ENCODE results near the gene MS4A14.

The MS4A14 gene

GRCh38 chr11:60371854-60372253, 24.4 kb upstream of the MS4A14 start:
- Mint-ChIP-seq H3K9me3 (no peaks in the 10 kb centered on the region), H3K27me3 (peaks cover 2% of the 10 kb centered on the region), H3K4me1 (no peaks in the 10 kb centered on the region), H3K4me3 (no peak overlapping the region), H3K36me3 (no peaks in the 10 kb centered on the region), H3K27ac (no peak overlapping the region)

- Mint-ChIP-seq H3K36me3 (no peaks in the 10 kb centered on the region), H3K4me1 (no peaks in the 10 kb centered on the region), H3K9me3 (no peaks in the 10 kb centered on the region), H3K27me3 (peaks cover 2% of the 10 kb centered on the region), H3K27ac (no peak overlapping the region), H3K4me3 (no peak overlapping the region)
These were observed 23.5 kb upstream of the MS4A14 start for GRCh38 chr11:60372767-60373166.

GRCh38 chr11:60375316-60375715, 20.9 kb upstream of the MS4A14 start:
- Mint-ChIP-seq H3K9me3 (no peaks in the 10 kb centered on the region), H3K4me1 (peaks cover 4% of the 10 kb centered on the region), H3K27ac (no peak overlapping the region), H3K27me3 (peaks cover 4% of the 10 kb centered on the region), H3K36me3 (no peaks in the 10 kb centered on the region), H3K4me3 (no peak overlapping the region)

GRCh38 chr11:60376601-60377000, 19.7 kb upstream of the MS4A14 start:
- Mint-ChIP-seq H3K4me3 (no peak overlapping the region), H3K27me3 (peaks cover 7% of the 10 kb centered on the region), H3K4me1 (peaks cover 4% of the 10 kb centered on the region)

GRCh38 chr11:60377401-60378136, 18.7 kb upstream of the MS4A14 start:
- Mint-ChIP-seq H3K4me1 (peaks cover 4% of the 10 kb centered on the region), H3K27me3 (peaks cover 9% of the 10 kb centered on the region), H3K27ac (no peak overlapping the region), H3K36me3 (no peaks in the 10 kb centered on the region), H3K4me3 (no peak overlapping the region), H3K9me3 (no peaks in the 10 kb centered on the region)

More at GRCh38 chr11:60376601-60377000, 19.7 kb upstream of the MS4A14 start:
- no peaks in the 10 kb centered on the region for H3K36me3 Mint-ChIP-seq
- no peaks in the 10 kb centered on the region for H3K9me3 Mint-ChIP-seq
- H3K27ac Mint-ChIP-seq: no peak overlapping the region

- Mint-ChIP-seq H3K27me3 (peaks cover 9% of the 10 kb centered on the region), H3K4me1 (peaks cover 4% of the 10 kb centered on the region), H3K36me3 (no peaks in the 10 kb centered on the region), H3K9me3 (no peaks in the 10 kb centered on the region), H3K4me3 (no peak within 1 kb of the TSS), H3K27ac (no peak within 1 kb of the TSS)
These were observed 17.9 kb upstream of the MS4A14 start, which contains the start of gene MS4A7 for GRCh38 chr11:60378354-60378753. TSS of gene MS4A7 (plus strand) at chr11:60378532. CDS start at chr11:60383142, 4,610 bp downstream.

- Mint-ChIP-seq H3K4me1 (no peaks in the 10 kb centered on the region), H3K27me3 (peaks cover 8% of the 10 kb centered on the region), H3K36me3 (no peaks in the 10 kb centered on the region), H3K9me3 (no peaks in the 10 kb centered on the region), H3K27ac (no peak overlapping the region), H3K4me3 (no peak overlapping the region)
These were observed 6.9 kb upstream of the MS4A14 start for GRCh38 chr11:60389279-60389910.

GRCh38 chr11:60390419-60390818, 5.8 kb upstream of the MS4A14 start:
- Mint-ChIP-seq H3K27me3 (peaks cover 8% of the 10 kb centered on the region), H3K9me3 (no peaks in the 10 kb centered on the region), H3K27ac (no peak overlapping the region), H3K4me3 (no peak overlapping the region), H3K36me3 (no peaks in the 10 kb centered on the region), H3K4me1 (no peaks in the 10 kb centered on the region)

GRCh38 chr11:60392361-60392760, 3.9 kb upstream of the MS4A14 start:
- H3K4me1 Mint-ChIP-seq: no peaks in the 10 kb centered on the region
- H3K36me3 Mint-ChIP-seq: no peaks in the 10 kb centered on the region
- no peaks in the 10 kb centered on the region for H3K9me3 Mint-ChIP-seq
- no peak overlapping the region for H3K27ac Mint-ChIP-seq
- no peak overlapping the region for H3K4me3 Mint-ChIP-seq
- peaks cover 8% of the 10 kb centered on the region for H3K27me3 Mint-ChIP-seq

- Mint-ChIP-seq H3K27ac (no peak overlapping the region), H3K27me3 (peaks cover 8% of the 10 kb centered on the region), H3K36me3 (no peaks in the 10 kb centered on the region), H3K4me1 (no peaks in the 10 kb centered on the region), H3K9me3 (no peaks in the 10 kb centered on the region), H3K4me3 (no peak overlapping the region)
These were observed 3.2 kb upstream of the MS4A14 start for GRCh38 chr11:60393016-60393415.

- H3K36me3 Mint-ChIP-seq: no peaks in the 10 kb centered on the region
- H3K27ac Mint-ChIP-seq: no peak overlapping the region
- no peak overlapping the region for H3K4me3 Mint-ChIP-seq
- no peaks in the 10 kb centered on the region for H3K9me3 Mint-ChIP-seq
- peaks cover 10% of the 10 kb centered on the region for H3K27me3 Mint-ChIP-seq
- H3K4me1 Mint-ChIP-seq: no peaks in the 10 kb centered on the region
These were observed 1.4 kb upstream of the MS4A14 start for GRCh38 chr11:60394666-60395380.

GRCh38 chr11:60396799-60397198, 540 bp downstream of the MS4A14 start:
- H3K27ac Mint-ChIP-seq: no peak overlapping the region
- no peak overlapping the region for H3K4me3 Mint-ChIP-seq
- no peaks in the 10 kb centered on the region for H3K36me3 Mint-ChIP-seq
- H3K4me1 Mint-ChIP-seq: no peaks in the 10 kb centered on the region
- peaks cover 4% of the 10 kb centered on the region for H3K27me3 Mint-ChIP-seq
- no peaks in the 10 kb centered on the region for H3K9me3 Mint-ChIP-seq

- H3K27ac Mint-ChIP-seq: no peak overlapping the region
- no peaks in the 10 kb centered on the region for H3K36me3 Mint-ChIP-seq
- peaks cover 21% of the 10 kb centered on the region for H3K27me3 Mint-ChIP-seq
- H3K4me3 Mint-ChIP-seq: no peak overlapping the region
- H3K9me3 Mint-ChIP-seq: no peaks in the 10 kb centered on the region
- H3K4me1 Mint-ChIP-seq: no peaks in the 10 kb centered on the region
These were observed 23.8 kb downstream of the MS4A14 start for GRCh38 chr11:60420015-60420414.

- no peaks in the 10 kb centered on the region for H3K36me3 Mint-ChIP-seq
- H3K4me3 Mint-ChIP-seq: no peak overlapping the region
- no peaks in the 10 kb centered on the region for H3K9me3 Mint-ChIP-seq
- peaks cover 22% of the 10 kb centered on the region for H3K27me3 Mint-ChIP-seq
- no peaks in the 10 kb centered on the region for H3K4me1 Mint-ChIP-seq
- no peak overlapping the region for H3K27ac Mint-ChIP-seq
These were observed 26.4 kb downstream of the MS4A14 start for GRCh38 chr11:60422609-60423008.

GRCh38 chr11:60428517-60428916, 32.3 kb downstream of the MS4A14 start:
- Mint-ChIP-seq H3K9me3 (no peaks in the 10 kb centered on the region), H3K4me3 (no peak overlapping the region), H3K27me3 (peaks cover 21% of the 10 kb centered on the region), H3K4me1 (no peaks in the 10 kb centered on the region), H3K27ac (no peak overlapping the region), H3K36me3 (no peaks in the 10 kb centered on the region)

- Mint-ChIP-seq H3K27me3 (peaks cover 21% of the 10 kb centered on the region), H3K4me3 (no peak within 1 kb of the TSS), H3K4me1 (no peaks in the 10 kb centered on the region), H3K36me3 (no peaks in the 10 kb centered on the region), H3K27ac (no peak within 1 kb of the TSS), H3K9me3 (no peaks in the 10 kb centered on the region)
These were observed 33.0 kb downstream of the MS4A14 start, which contains the start of gene MS4A5 for GRCh38 chr11:60429272-60429671. TSS of gene MS4A5 (plus strand) at chr11:60429572. CDS start at chr11:60429675, 103 bp downstream.

Data from activated naive CD4-positive, alpha-beta T cell treated with anti-CD3 and anti-CD28 coated beads, Interleukin-2, amount 50 U/mL, for 24 hours (primary cell).